WTC11 (cell line): ENCODE data around the gene DUSP22. TPM values are rescaled to one million over a fixed set of nuclear protein-coding genes. Genes with fewer than 3 reads are reported as not detected.

ENCODE experiments used
- ATAC-seq: fragments of 200-7000 bp; cut with Tn5 transposase; 2 replicates; pipeline ENCODE4 v1.10.0; 2021; ENCODE audit warnings: mild to moderate bottlenecking, moderate library complexity
- CTCF ChIA-PET: fragments of 300-600 bp; sonication (Branson Sonifier 250); formaldehyde crosslinking; loops from one replicate; lab custom pipeline; 2021; ENCODE audit warnings: antibody characterized with exemption; lab: Charles Lee
- POLR2A ChIA-PET: fragments of 350-600 bp; sonication (Branson Sonifier 250); formaldehyde crosslinking; loops from one replicate; lab custom pipeline; 2021; ENCODE audit warnings: antibody characterized with exemption; lab: Charles Lee
- DNase-seq: peaks from one replicate; pipeline ENCODE4 v3.0.0; 2021; ENCODE audit warnings: low spot score
- H3K27ac Mint-ChIP-seq: 2 replicates; pipeline ENCODE4 v1.8.0; 2021; ENCODE audit warnings: mixed read lengths
- H3K27me3 Mint-ChIP-seq: 2 replicates; pipeline ENCODE4 v1.8.0; 2021; ENCODE audit warnings: low read depth, mild to moderate bottlenecking, moderate library complexity, mixed read lengths
- H3K36me3 Mint-ChIP-seq: 2 replicates; pipeline ENCODE4 v1.8.0; 2021; ENCODE audit warnings: mixed read lengths
- H3K4me1 Mint-ChIP-seq: 2 replicates; pipeline ENCODE4 v1.8.0; 2022; ENCODE audit warnings: mixed read lengths
- H3K4me3 Mint-ChIP-seq: 2 replicates; pipeline ENCODE4 v1.8.0; 2021; ENCODE audit warnings: mild to moderate bottlenecking, moderate library complexity, mixed read lengths
- H3K9me3 Mint-ChIP-seq: 2 replicates; pipeline ENCODE4 v1.8.0; 2021; ENCODE audit warnings: mixed read lengths
- CBFB ChIP-seq: sonication (generic); formaldehyde crosslinking; IDR thresholded peaks from 2 replicates; pipeline ENCODE4 v1.8.1; 2022; ENCODE audit warnings: mild to moderate bottlenecking, low read depth, missing genetic modification reagents
- ETV6 ChIP-seq: sonication (generic); formaldehyde crosslinking; IDR thresholded peaks from 2 replicates; pipeline ENCODE4 v1.8.1; 2022; ENCODE audit warnings: mild to moderate bottlenecking, missing genetic modification reagents
- FOXK1 ChIP-seq: sonication (generic); formaldehyde crosslinking; IDR thresholded peaks from 2 replicates; pipeline ENCODE4 v1.8.0; 2022; ENCODE audit warnings: mild to moderate bottlenecking, moderate library complexity, missing genetic modification reagents
- GABPB1 ChIP-seq: sonication (generic); formaldehyde crosslinking; IDR thresholded peaks from 2 replicates; pipeline ENCODE4 v1.8.1; 2023; ENCODE audit warnings: mild to moderate bottlenecking, missing genetic modification reagents
- GRHL2 ChIP-seq: fragments of 250-450 bp; sonication (Bioruptor Pico); IDR thresholded peaks from 2 replicates; pipeline ENCODE4 v1.8.0; 2022; ENCODE audit warnings: mild to moderate bottlenecking, moderate library complexity; ENCODE audit not compliant: insufficient replicate concordance, severe bottlenecking
- IRF2 ChIP-seq: sonication (generic); formaldehyde crosslinking; IDR thresholded peaks from 2 replicates; pipeline ENCODE4 v1.8.0; 2022; ENCODE audit warnings: low read depth, missing genetic modification reagents, borderline replicate concordance
- JAZF1 ChIP-seq: fragments of 250-450 bp; sonication (Bioruptor Pico); IDR thresholded peaks from 2 replicates; pipeline ENCODE4 v1.9.0; 2021; ENCODE audit warnings: moderate library complexity, mild to moderate bottlenecking, inconsistent platforms
- JUN ChIP-seq: sonication (generic); formaldehyde crosslinking; IDR thresholded peaks from 2 replicates; pipeline ENCODE4 v1.8.0; 2023; ENCODE audit warnings: mild to moderate bottlenecking, missing genetic modification reagents
- MXD4 ChIP-seq: fragments of 250-450 bp; sonication (Bioruptor Pico); IDR thresholded peaks from 2 replicates; pipeline ENCODE4 v1.8.0; 2021; ENCODE audit warnings: mild to moderate bottlenecking, moderate library complexity, borderline replicate concordance
- NFE2L1 ChIP-seq: sonication (generic); formaldehyde crosslinking; IDR thresholded peaks from 2 replicates; pipeline ENCODE4 v1.8.1; 2023; ENCODE audit warnings: missing genetic modification reagents
- NFYB ChIP-seq: sonication (generic); formaldehyde crosslinking; conservative IDR thresholded peaks from 2 replicates; pipeline ENCODE4 v1.8.0; 2022; ENCODE audit warnings: low read depth, missing genetic modification reagents
- NR2C2 ChIP-seq: sonication (generic); formaldehyde crosslinking; IDR thresholded peaks from 2 replicates; pipeline ENCODE4 v1.8.0; 2022; ENCODE audit warnings: mild to moderate bottlenecking, missing genetic modification reagents
- SMAD3 ChIP-seq: sonication (generic); formaldehyde crosslinking; IDR thresholded peaks from 2 replicates; pipeline ENCODE4 v1.8.0; 2022; ENCODE audit warnings: missing genetic modification reagents, mild to moderate bottlenecking, borderline replicate concordance
- TEAD1 ChIP-seq: sonication (generic); formaldehyde crosslinking; IDR thresholded peaks from 2 replicates; pipeline ENCODE4 v1.8.0; 2022; ENCODE audit warnings: mild to moderate bottlenecking, missing genetic modification reagents
- TEAD4 ChIP-seq: sonication (generic); formaldehyde crosslinking; IDR thresholded peaks from 2 replicates; pipeline ENCODE4 v1.8.0; 2022; ENCODE audit warnings: mild to moderate bottlenecking, missing genetic modification reagents
- ZNF121 ChIP-seq: sonication (generic); formaldehyde crosslinking; IDR thresholded peaks from 2 replicates; pipeline ENCODE4 v1.8.0; 2023; ENCODE audit warnings: missing genetic modification reagents
- ZNF263 ChIP-seq: sonication (generic); formaldehyde crosslinking; IDR thresholded peaks from 2 replicates; pipeline ENCODE4 v1.8.1; 2022; ENCODE audit warnings: low read depth, mild to moderate bottlenecking, moderate library complexity, missing genetic modification reagents
- ZNF671 ChIP-seq: fragments of 250-450 bp; sonication (Bioruptor Pico); IDR thresholded peaks from 2 replicates; pipeline ENCODE4 v1.8.0; 2021; ENCODE audit warnings: mild to moderate bottlenecking
- total RNA-seq: library from RNA; stranded (reverse); gene quantifications from 3 replicates; pipeline ENCODE4 v1.2.3, GENCODE V29; 2021
- TF ChIP-seq, protein P1 (sequence below): sonication (generic); formaldehyde crosslinking; IDR thresholded peaks from 2 replicates; pipeline ENCODE4 v1.8.1; 2022; ENCODE audit warnings: mild to moderate bottlenecking, moderate library complexity, missing genetic modification reagents
- TF ChIP-seq, protein P2 (sequence below): sonication (generic); formaldehyde crosslinking; IDR thresholded peaks from 2 replicates; pipeline ENCODE4 v1.8.1; 2023; ENCODE audit warnings: mild to moderate bottlenecking, missing genetic modification reagents, moderate library complexity
- TF ChIP-seq, protein P3 (sequence below): sonication (generic); formaldehyde crosslinking; IDR thresholded peaks from 2 replicates; pipeline ENCODE4 v1.8.1; 2022; ENCODE audit warnings: low read depth, missing genetic modification reagents, borderline replicate concordance
- TF ChIP-seq, protein P4 (sequence below): sonication (generic); formaldehyde crosslinking; IDR thresholded peaks from 2 replicates; pipeline ENCODE4 v1.8.0; 2023; ENCODE audit warnings: mild to moderate bottlenecking, missing genetic modification reagents
- TF ChIP-seq, protein P5 (sequence below): sonication (generic); formaldehyde crosslinking; IDR thresholded peaks from 2 replicates; pipeline ENCODE4 v1.8.0; 2022; ENCODE audit warnings: mild to moderate bottlenecking, missing genetic modification reagents
- TF ChIP-seq, protein P6 (sequence below): fragments of 250-450 bp; sonication (Bioruptor Pico); IDR thresholded peaks from 2 replicates; pipeline ENCODE4 v1.8.0; 2021; ENCODE audit warnings: mild to moderate bottlenecking
- TF ChIP-seq, protein P7 (sequence below): sonication (generic); formaldehyde crosslinking; IDR thresholded peaks from 2 replicates; pipeline ENCODE4 v1.8.1; 2022; ENCODE audit warnings: mild to moderate bottlenecking, missing genetic modification reagents, moderate library complexity, borderline replicate concordance

DUSP22 gene
- total RNA-seq, 1 experiment from 2014 or later, result 38.5 TPM

DNA sequence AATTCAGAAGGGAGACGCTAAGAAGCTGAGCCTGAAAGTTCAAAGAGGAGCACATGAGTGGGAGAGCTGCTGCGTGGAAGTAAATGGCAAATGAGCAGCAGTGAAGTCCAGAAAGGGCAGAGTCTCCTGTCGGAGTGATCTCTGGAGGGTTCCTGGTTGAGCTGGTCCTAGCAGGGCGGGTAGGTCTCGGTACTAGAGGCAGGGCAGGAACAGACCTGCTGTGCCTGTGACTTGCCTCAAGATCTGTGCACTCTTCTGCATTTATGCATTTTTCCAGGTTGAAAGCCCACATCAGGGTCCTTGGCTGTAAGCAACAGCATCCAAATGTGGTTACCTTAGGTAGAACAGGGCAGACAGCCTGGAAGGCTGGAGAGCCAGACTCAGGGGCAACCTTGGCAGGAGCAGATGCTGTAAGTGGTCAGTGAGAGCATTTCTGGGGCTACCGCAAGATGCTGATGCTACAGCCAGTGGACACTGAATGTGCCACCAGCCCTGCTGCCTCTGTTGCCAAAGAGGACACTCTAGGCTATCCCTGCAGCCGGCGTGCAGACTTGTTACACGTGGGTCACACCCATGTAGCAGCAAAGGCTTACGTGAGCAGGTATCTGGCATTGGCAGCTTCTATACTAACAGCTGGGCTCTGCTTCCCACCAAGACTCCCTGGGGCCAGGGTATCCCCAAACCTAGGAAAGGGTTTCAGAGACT, 8.4 kb downstream of the DUSP22 start (continued):
- no peak for TF ChIP-seq IRF2
- no peak for TF ChIP-seq TEAD1 (CRISPR knock-in tag)
- TF ChIP-seq CBFB (CRISPR knock-in tag), result no peak
- TF ChIP-seq SMAD3, result no peak

DNA sequence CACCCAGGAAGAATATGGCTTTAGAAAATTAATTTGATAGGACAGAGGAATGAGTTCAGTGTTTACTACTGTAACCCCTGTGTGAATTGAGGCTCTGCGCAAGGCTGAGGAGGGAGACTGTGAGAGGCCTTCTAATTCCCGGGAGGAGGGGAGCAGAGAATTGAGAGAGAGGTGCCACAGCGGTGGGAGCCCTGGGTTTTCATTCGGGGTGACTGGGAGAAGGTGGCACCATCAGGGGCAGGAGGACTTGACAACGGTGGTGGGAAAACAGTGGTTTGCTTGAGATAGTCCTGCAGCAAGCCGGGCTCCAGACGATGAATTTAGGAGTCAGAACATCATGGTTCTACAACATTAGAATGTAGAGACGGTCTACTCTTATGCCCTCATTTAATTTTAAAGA, 9.2 kb downstream of the DUSP22 start:
- H3K27me3 Mint-ChIP-seq, result no peaks in the 10 kb centered on the region
- TF ChIP-seq, protein P1, sequence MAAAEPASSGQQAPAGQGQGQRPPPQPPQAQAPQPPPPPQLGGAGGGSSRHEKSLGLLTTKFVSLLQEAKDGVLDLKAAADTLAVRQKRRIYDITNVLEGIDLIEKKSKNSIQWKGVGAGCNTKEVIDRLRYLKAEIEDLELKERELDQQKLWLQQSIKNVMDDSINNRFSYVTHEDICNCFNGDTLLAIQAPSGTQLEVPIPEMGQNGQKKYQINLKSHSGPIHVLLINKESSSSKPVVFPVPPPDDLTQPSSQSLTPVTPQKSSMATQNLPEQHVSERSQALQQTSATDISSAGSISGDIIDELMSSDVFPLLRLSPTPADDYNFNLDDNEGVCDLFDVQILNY (CRISPR knock-in tag), result no peak
- TF ChIP-seq, protein P2, sequence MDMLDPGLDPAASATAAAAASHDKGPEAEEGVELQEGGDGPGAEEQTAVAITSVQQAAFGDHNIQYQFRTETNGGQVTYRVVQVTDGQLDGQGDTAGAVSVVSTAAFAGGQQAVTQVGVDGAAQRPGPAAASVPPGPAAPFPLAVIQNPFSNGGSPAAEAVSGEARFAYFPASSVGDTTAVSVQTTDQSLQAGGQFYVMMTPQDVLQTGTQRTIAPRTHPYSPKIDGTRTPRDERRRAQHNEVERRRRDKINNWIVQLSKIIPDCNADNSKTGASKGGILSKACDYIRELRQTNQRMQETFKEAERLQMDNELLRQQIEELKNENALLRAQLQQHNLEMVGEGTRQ (CRISPR knock-in tag), result no peak
- TF ChIP-seq JUN, result no peak
- TF ChIP-seq TEAD4 (CRISPR knock-in tag), result no peak
- TF ChIP-seq, protein P3, sequence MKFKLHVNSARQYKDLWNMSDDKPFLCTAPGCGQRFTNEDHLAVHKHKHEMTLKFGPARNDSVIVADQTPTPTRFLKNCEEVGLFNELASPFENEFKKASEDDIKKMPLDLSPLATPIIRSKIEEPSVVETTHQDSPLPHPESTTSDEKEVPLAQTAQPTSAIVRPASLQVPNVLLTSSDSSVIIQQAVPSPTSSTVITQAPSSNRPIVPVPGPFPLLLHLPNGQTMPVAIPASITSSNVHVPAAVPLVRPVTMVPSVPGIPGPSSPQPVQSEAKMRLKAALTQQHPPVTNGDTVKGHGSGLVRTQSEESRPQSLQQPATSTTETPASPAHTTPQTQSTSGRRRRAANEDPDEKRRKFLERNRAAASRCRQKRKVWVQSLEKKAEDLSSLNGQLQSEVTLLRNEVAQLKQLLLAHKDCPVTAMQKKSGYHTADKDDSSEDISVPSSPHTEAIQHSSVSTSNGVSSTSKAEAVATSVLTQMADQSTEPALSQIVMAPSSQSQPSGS (CRISPR knock-in tag), result no peak
- H3K9me3 Mint-ChIP-seq, result peaks cover 14% of the 10 kb centered on the region
- ATAC-seq (no peak), DNase-seq (no peak)
- H3K4me1 Mint-ChIP-seq, result no peaks in the 10 kb centered on the region
- no peak overlapping the region for H3K4me3 Mint-ChIP-seq
- ChIA-PET CTCF (no interaction called here), POLR2A (no interaction called here)
- H3K27ac Mint-ChIP-seq, result no peak overlapping the region
- peaks cover 16% of the 10 kb centered on the region for H3K36me3 Mint-ChIP-seq

DNA sequence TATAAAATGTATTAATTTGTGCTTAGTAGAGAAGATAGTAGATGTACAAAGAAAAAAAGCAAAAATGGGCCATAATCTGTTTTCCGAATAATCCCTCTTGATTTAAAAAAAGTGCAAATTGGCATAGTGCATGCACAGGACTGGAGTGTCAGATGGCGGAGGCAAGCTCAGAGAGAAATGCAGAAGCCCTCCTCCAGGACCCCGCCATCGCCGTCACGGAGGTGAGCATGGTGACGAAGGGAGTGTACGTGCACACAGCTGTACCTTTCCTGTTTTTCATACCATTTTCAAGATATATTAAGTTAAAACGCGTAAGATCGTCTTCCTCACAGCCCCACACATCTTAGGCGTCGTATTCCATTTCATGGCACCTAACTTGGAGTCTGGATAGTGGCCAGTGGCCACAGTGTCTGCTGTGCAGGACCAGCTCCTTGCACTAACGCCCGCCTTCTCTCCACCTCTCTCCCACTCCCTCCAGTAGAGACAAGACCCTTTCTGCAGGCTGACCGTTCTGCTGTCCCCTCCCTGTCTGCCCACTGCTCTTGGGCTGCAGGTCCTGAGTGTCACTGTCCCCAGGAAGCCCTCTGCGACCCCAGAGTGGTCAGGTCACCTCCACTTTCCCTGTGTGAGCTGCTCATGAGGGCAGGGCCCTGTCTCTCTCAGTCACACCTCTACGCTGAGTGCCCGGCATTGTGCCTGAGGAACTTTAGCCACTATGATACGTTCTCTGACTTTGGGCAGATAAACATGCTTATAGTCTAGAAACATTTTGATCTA, 9.8 kb downstream of the DUSP22 start:
- Mint-ChIP-seq H3K9me3 (peaks cover 8% of the 10 kb centered on the region), H3K4me3 (no peak overlapping the region), H3K27me3 (no peaks in the 10 kb centered on the region), H3K27ac (no peak overlapping the region), H3K4me1 (no peaks in the 10 kb centered on the region), H3K36me3 (peaks cover 11% of the 10 kb centered on the region)
- ATAC-seq, result no peak
- ChIA-PET POLR2A (no interaction called here), CTCF (no interaction called here)
- no peak for DNase-seq
- no peak for TF ChIP-seq ZNF671 (CRISPR knock-in tag)
- TF ChIP-seq, protein P4, sequence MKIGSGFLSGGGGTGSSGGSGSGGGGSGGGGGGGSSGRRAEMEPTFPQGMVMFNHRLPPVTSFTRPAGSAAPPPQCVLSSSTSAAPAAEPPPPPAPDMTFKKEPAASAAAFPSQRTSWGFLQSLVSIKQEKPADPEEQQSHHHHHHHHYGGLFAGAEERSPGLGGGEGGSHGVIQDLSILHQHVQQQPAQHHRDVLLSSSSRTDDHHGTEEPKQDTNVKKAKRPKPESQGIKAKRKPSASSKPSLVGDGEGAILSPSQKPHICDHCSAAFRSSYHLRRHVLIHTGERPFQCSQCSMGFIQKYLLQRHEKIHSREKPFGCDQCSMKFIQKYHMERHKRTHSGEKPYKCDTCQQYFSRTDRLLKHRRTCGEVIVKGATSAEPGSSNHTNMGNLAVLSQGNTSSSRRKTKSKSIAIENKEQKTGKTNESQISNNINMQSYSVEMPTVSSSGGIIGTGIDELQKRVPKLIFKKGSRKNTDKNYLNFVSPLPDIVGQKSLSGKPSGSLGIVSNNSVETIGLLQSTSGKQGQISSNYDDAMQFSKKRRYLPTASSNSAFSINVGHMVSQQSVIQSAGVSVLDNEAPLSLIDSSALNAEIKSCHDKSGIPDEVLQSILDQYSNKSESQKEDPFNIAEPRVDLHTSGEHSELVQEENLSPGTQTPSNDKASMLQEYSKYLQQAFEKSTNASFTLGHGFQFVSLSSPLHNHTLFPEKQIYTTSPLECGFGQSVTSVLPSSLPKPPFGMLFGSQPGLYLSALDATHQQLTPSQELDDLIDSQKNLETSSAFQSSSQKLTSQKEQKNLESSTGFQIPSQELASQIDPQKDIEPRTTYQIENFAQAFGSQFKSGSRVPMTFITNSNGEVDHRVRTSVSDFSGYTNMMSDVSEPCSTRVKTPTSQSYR (CRISPR knock-in tag), result no peak
- TF ChIP-seq, protein P5, sequence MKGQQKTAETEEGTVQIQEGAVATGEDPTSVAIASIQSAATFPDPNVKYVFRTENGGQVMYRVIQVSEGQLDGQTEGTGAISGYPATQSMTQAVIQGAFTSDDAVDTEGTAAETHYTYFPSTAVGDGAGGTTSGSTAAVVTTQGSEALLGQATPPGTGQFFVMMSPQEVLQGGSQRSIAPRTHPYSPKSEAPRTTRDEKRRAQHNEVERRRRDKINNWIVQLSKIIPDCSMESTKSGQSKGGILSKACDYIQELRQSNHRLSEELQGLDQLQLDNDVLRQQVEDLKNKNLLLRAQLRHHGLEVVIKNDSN (CRISPR knock-in tag), result no peak
- no peak for TF ChIP-seq GRHL2 (CRISPR knock-in tag)
- no peak for TF ChIP-seq NFYB (CRISPR knock-in tag)
- TF ChIP-seq GABPB1 (CRISPR knock-in tag), result no peak
- no peak for TF ChIP-seq NFE2L1
- TF ChIP-seq, protein P6, sequence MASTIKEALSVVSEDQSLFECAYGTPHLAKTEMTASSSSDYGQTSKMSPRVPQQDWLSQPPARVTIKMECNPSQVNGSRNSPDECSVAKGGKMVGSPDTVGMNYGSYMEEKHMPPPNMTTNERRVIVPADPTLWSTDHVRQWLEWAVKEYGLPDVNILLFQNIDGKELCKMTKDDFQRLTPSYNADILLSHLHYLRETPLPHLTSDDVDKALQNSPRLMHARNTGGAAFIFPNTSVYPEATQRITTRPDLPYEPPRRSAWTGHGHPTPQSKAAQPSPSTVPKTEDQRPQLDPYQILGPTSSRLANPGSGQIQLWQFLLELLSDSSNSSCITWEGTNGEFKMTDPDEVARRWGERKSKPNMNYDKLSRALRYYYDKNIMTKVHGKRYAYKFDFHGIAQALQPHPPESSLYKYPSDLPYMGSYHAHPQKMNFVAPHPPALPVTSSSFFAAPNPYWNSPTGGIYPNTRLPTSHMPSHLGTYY (CRISPR knock-in tag), result no peak
- TF ChIP-seq ZNF121 (CRISPR knock-in tag), result no peak
- no peak for TF ChIP-seq ETV6 (CRISPR knock-in tag)
- TF ChIP-seq TEAD1 (CRISPR knock-in tag), result no peak
- TF ChIP-seq NR2C2 (CRISPR knock-in tag), result no peak
- no peak for TF ChIP-seq JAZF1 (CRISPR knock-in tag)
- TF ChIP-seq MXD4 (CRISPR knock-in tag), result no peak
- TF ChIP-seq, protein P7, sequence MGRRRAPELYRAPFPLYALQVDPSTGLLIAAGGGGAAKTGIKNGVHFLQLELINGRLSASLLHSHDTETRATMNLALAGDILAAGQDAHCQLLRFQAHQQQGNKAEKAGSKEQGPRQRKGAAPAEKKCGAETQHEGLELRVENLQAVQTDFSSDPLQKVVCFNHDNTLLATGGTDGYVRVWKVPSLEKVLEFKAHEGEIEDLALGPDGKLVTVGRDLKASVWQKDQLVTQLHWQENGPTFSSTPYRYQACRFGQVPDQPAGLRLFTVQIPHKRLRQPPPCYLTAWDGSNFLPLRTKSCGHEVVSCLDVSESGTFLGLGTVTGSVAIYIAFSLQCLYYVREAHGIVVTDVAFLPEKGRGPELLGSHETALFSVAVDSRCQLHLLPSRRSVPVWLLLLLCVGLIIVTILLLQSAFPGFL (CRISPR knock-in tag), result no peak
- no peak for TF ChIP-seq FOXK1 (CRISPR knock-in tag)
- no peak for TF ChIP-seq ZNF263 (CRISPR knock-in tag)
